K562 (cell line): ENCODE measurements around the gene TUBB4B. TPM values are rescaled to one million over a fixed set of nuclear protein-coding genes. Genes with fewer than 3 reads are reported as not detected.

Experiments used
- AFF1 ChIP-seq, 2 experiments: fragments of 450-650 bp; IDR thresholded peaks; 2 replicates each; pipeline ENCODE4 v1.6.1; 2018; ENCODE audit warnings: mild to moderate bottlenecking in 2 of 2, low read depth in 1 of 2; ENCODE audit not compliant: partially characterized antibody in 2 of 2
- ASH1L ChIP-seq: fragments of 450-650 bp; IDR thresholded peaks from 2 replicates; pipeline ENCODE4 v1.6.1; 2018; ENCODE audit warnings: borderline replicate concordance, mild to moderate bottlenecking, low read depth; ENCODE audit not compliant: partially characterized antibody
- CAMTA2 ChIP-seq: fragments of 250-450 bp; sonication (Bioruptor Pico); conservative IDR thresholded peaks from 2 replicates; pipeline ENCODE4 v1.5.1; 2022
- CBFA2T2 ChIP-seq: fragments of 450-650 bp; conservative IDR thresholded peaks from 2 replicates; pipeline ENCODE4 v1.6.1; 2017; ENCODE audit warnings: mild to moderate bottlenecking
- E2F1 ChIP-seq: sonication (generic); formaldehyde crosslinking; IDR thresholded peaks from 2 replicates; pipeline ENCODE4 v1.8.1; 2023; ENCODE audit warnings: mild to moderate bottlenecking, missing genetic modification reagents, moderate library complexity
- E2F6 ChIP-seq, 2 experiments: IDR thresholded peaks; 2 replicates each; pipeline ENCODE4 v1.6.1; 2011; ENCODE audit warnings: borderline replicate concordance in 1 of 2, control low read depth in 1 of 2, low read depth in 1 of 2, low read length in 1 of 2, mild to moderate bottlenecking in 1 of 2, mixed read lengths in 1 of 2, moderate library complexity in 1 of 2; ENCODE audit not compliant: insufficient read depth in 1 of 2, insufficient read length in 1 of 2, poor library complexity in 1 of 2, severe bottlenecking in 1 of 2; ENCODE audit errors: extremely low read depth in 1 of 2
- EHMT2 ChIP-seq: fragments of 450-650 bp; IDR thresholded peaks from 2 replicates; pipeline ENCODE4 v1.6.1; 2018; ENCODE audit warnings: antibody characterized with exemption
- HDGF ChIP-seq: fragments of 450-650 bp; IDR thresholded peaks from 2 replicates; pipeline ENCODE4 v1.6.1; 2016
- IRF1 ChIP-seq: sonication (generic); formaldehyde crosslinking; IDR thresholded peaks from 2 replicates; pipeline ENCODE4 v1.8.0; 2022; ENCODE audit warnings: missing genetic modification reagents, mild to moderate bottlenecking, borderline replicate concordance
- NEUROD1 ChIP-seq: fragments of 150-350 bp; IDR thresholded peaks from 2 replicates; pipeline ENCODE4 v1.6.1; 2014; ENCODE audit warnings: borderline replicate concordance, low read length, low read depth; ENCODE audit not compliant: partially characterized antibody
- PHB ChIP-seq: fragments of 250-450 bp; sonication (Bioruptor Pico); IDR thresholded peaks from 2 replicates; pipeline ENCODE4 v1.5.0; 2021
- RAD51 ChIP-seq: fragments of 450-650 bp; IDR thresholded peaks from 2 replicates; pipeline ENCODE4 v1.7.1; 2016; ENCODE audit warnings: low read depth, mild to moderate bottlenecking, borderline replicate concordance
- RBFOX2 ChIP-seq: fragments of 200-400 bp; formaldehyde crosslinking; IDR thresholded peaks from 2 replicates; pipeline ENCODE4 v1.6.1; 2017; ENCODE audit warnings: low read depth, mild to moderate bottlenecking, low read length, moderate library complexity
- SNAPC5 ChIP-seq: fragments of 250-450 bp; sonication (Bioruptor Pico); IDR thresholded peaks from 2 replicates; pipeline ENCODE4 v1.8.0; 2021; ENCODE audit warnings: moderate library complexity, mild to moderate bottlenecking, inconsistent platforms
- TAF15 ChIP-seq: fragments of 200-400 bp; formaldehyde crosslinking; IDR thresholded peaks from 2 replicates; pipeline ENCODE4 v1.6.1; 2017; ENCODE audit warnings: mild to moderate bottlenecking, low read depth, low read length, moderate library complexity
- TFAP4 ChIP-seq: sonication (generic); formaldehyde crosslinking; IDR thresholded peaks from 2 replicates; pipeline ENCODE4 v1.8.0; 2022; ENCODE audit warnings: missing genetic modification reagents, mild to moderate bottlenecking, moderate library complexity, borderline replicate concordance
- ZBTB34 ChIP-seq: fragments of 250-450 bp; sonication (Bioruptor Pico); IDR thresholded peaks from 2 replicates; pipeline ENCODE4 v1.8.0; 2021; ENCODE audit warnings: mild to moderate bottlenecking, moderate library complexity
- polyA plus RNA-seq, 8 experiments: library from polyadenylated mRNA; depleted of rRNA in 4 of 8; stranded (reverse) in 5 of 8; unstranded in 3 of 8; fragments of >200 nt; fragmentation: Nextera tagmentation in 2 of 8; fragmentation: Illumina TruSeq in 1 of 8; extraction: Ambion mirVana in 2 of 8; extraction: Trizol in 1 of 8; gene quantifications; 2 replicates each; pipeline versions ENCODE4 v1.2.1 to v1.2.3, GENCODE V29; 2011 to 2014; ENCODE audit warnings: inconsistent platforms in 1 of 8, missing spikeins in 1 of 8
- total RNA-seq, 7 experiments: library from RNA; depleted of rRNA in 6 of 7; stranded (reverse); fragments of >200 nt in 6 of 7; fragmentation: Illumina TruSeq in 2 of 7; extraction: Trizol in 2 of 7; gene quantifications; 2 replicates each; pipeline versions ENCODE4 v1.2.1 to v1.2.3, GENCODE V29; 2011 to 2021; ENCODE audit warnings: low replicate concordance in 1 of 7

The TUBB4B gene
- total and polyA plus RNA-seq, 9 of the 15 experiments (the other 6 are each of a cell fraction or from before 2014, with no cell fraction given): 24.1 to 443 (median 268) TPM

- TF ChIP-seq AFF1 (IDR thresholded peaks at IDR 0.05; ENCODE audit: low read depth in 1 of 2, partially characterized antibody in 2 of 2): no peak
- TF ChIP-seq IRF1 (CRISPR knock-in tag): no peak
- TF ChIP-seq EHMT2: no peak
- TF ChIP-seq CBFA2T2: no peak
- TF ChIP-seq TAF15: no peak
- TF ChIP-seq CAMTA2 (CRISPR knock-in tag): peak; percentile 80; the same call in 1 of the 2 replicates
- TF ChIP-seq TFAP4 (CRISPR knock-in tag): peak; percentile 82
- no peak for TF ChIP-seq RBFOX2
- TF ChIP-seq E2F6 (IDR thresholded peaks at IDR 0.05; ENCODE audit: borderline replicate concordance in 1 of 2, extremely low read depth in 1 of 2, insufficient read depth in 1 of 2, insufficient read length in 1 of 2, low read depth in 1 of 2, low read length in 1 of 2, poor library complexity in 1 of 2, severe bottlenecking in 1 of 2): peak; percentile 89
- TF ChIP-seq PHB (CRISPR knock-in tag): no peak; the same call in 1 of the 2 replicates
- TF ChIP-seq E2F1 (CRISPR knock-in tag): peak; percentile 50; the same call in 1 of the 2 replicates
- no peak for TF ChIP-seq HDGF
- no peak for TF ChIP-seq SNAPC5 (CRISPR knock-in tag)
- peak; percentile 43 for TF ChIP-seq RAD51
- TF ChIP-seq ZBTB34 (CRISPR knock-in tag): no peak; the same call in 1 of the 2 replicates
- TF ChIP-seq NEUROD1: no peak
- TF ChIP-seq ASH1L: no peak
Observed at GRCh38 chr9:137240318-137240840, 708 bp upstream of the TUBB4B start (continued).
